HCT116 (cell line): ENCODE data around the gene ZNF618. TPM values are rescaled to one million over a fixed set of nuclear protein-coding genes. Genes with fewer than 3 reads are reported as not detected.

Experiments used
- ATAC-seq: fragments of 200-7000 bp; cut with Tn5 transposase; 2 replicates; pipeline ENCODE4 v1.9.1; 2020; ENCODE audit warnings: mild to moderate bottlenecking, moderate library complexity
- BruUV-seq: library from RNA; stranded (reverse); fragments of 400-500 nt; replicated peaks from 2 replicates; lab custom pipeline; 2021; lab: Mats Ljungman, UMichigan
- CTCF ChIA-PET: fragments of 300-600 bp; sonication (Branson Sonifier 250); formaldehyde crosslinking; loops from one replicate; lab custom pipeline; 2021; ENCODE audit warnings: antibody characterized with exemption; lab: Charles Lee
- POLR2A ChIA-PET: fragments of 300-600, 350-600 bp; sonication (Branson Sonifier 250); formaldehyde crosslinking; loops from one replicate; lab custom pipeline; 2021; ENCODE audit warnings: antibody characterized with exemption; lab: Charles Lee
- RAD21 ChIA-PET, 2 experiments: fragments of 300-600 bp; sonication (Branson Sonifier 250); formaldehyde crosslinking; loops; one replicate each; lab custom pipeline; 2023; ENCODE audit warnings: low total read pairs in 2 of 2; ENCODE audit not compliant: uncharacterized antibody in 2 of 2, unreplicated experiment in 2 of 2, low non-redundant PET in 1 of 2; lab: Charles Lee
- DNase-seq: peaks from one replicate; pipeline ENCODE4 v3.0.0-alpha.2; 2010; ENCODE audit warnings: low read depth, low spot score
- H2AFZ ChIP-seq: fragments of 200-600 bp; shearing (Covaris generic), sonication (generic); 2 replicates; pipeline ENCODE4 v1.6.1; 2017; ENCODE audit warnings: low read depth, mixed run types, mixed read lengths, antibody characterized with exemption, low read length; ENCODE audit not compliant: poor library complexity, severe bottlenecking
- H3K27ac ChIP-seq: 2 replicates; pipeline ENCODE4 v1.5.1; 2012; ENCODE audit warnings: low read depth, low read length
- H3K27me3 ChIP-seq: fragments of 200-600 bp; sonication (generic); 2 replicates; pipeline ENCODE4 v1.6.1; 2016; ENCODE audit warnings: mixed run types, low read length, mixed read lengths; ENCODE audit not compliant: insufficient read depth
- H3K36me3 ChIP-seq, 2 experiments: fragments of 200-500 bp in 1 of 2; fragments of 200-600 bp in 1 of 2; sonication (Bioruptor generic) in 1 of 2; sonication (generic) in 1 of 2; 2 replicates each; pipeline versions ENCODE4 v1.5.1 to v1.6.1; 2014 to 2016; ENCODE audit warnings: low read length in 2 of 2, inconsistent platforms in 1 of 2, mixed read lengths in 1 of 2, mixed run types in 1 of 2; ENCODE audit not compliant: insufficient read depth in 2 of 2, control insufficient read depth in 1 of 2
- H3K4me1 ChIP-seq, 2 experiments: fragments of 200-600 bp in 1 of 2; sonication (generic) in 1 of 2; 2 replicates each; pipeline versions ENCODE4 v1.5.1 to v1.6.1; 2012 to 2017; ENCODE audit warnings: low read length in 2 of 2, inconsistent platforms in 1 of 2, mild to moderate bottlenecking in 1 of 2, mixed read lengths in 1 of 2, mixed run types in 1 of 2, moderate library complexity in 1 of 2; ENCODE audit not compliant: insufficient read depth in 2 of 2, control insufficient read depth in 1 of 2
- H3K4me2 ChIP-seq: fragments of 200-600 bp; sonication (generic); 2 replicates; pipeline ENCODE4 v1.6.1; 2017; ENCODE audit warnings: mixed run types, low read length, mixed read lengths
- H3K4me3 ChIP-seq, 2 experiments: fragments of 200-600 bp in 1 of 2; sonication (generic) in 1 of 2; replicated peaks in 1 of 2; 2 replicates each; pipeline ENCODE4 v1.5.1; 2011 to 2016; ENCODE audit warnings: low read length in 2 of 2, control low read depth in 1 of 2, low read depth in 1 of 2, mild to moderate bottlenecking in 1 of 2, mixed read lengths in 1 of 2, mixed run types in 1 of 2
- H3K79me2 ChIP-seq: fragments of 200-600 bp; sonication (generic); 2 replicates; pipeline ENCODE4 v1.6.1; 2017; ENCODE audit warnings: mild to moderate bottlenecking, mixed run types, low read length, moderate library complexity, mixed read lengths; ENCODE audit not compliant: insufficient read depth
- H3K9ac ChIP-seq: fragments of 200-600 bp; sonication (generic); 2 replicates; pipeline ENCODE4 v1.6.1; 2016; ENCODE audit warnings: low read length, mixed read lengths
- H3K9me2 ChIP-seq: fragments of 200-600 bp; sonication (generic), shearing (Covaris generic); 2 replicates; pipeline ENCODE4 v1.6.1; 2017; ENCODE audit warnings: mixed run types, mild to moderate bottlenecking, moderate library complexity; ENCODE audit not compliant: insufficient read depth
- H3K9me3 ChIP-seq, 2 experiments: fragments of 200-500 bp in 1 of 2; fragments of 200-600 bp in 1 of 2; sonication (Bioruptor generic) in 1 of 2; sonication (generic) in 1 of 2; 2 replicates each; pipeline ENCODE4 v1.6.1; 2014 to 2017; ENCODE audit warnings: low read length in 2 of 2, mixed read lengths in 2 of 2, inconsistent platforms in 1 of 2, low read depth in 1 of 2, mild to moderate bottlenecking in 1 of 2, mixed run types in 1 of 2, moderate library complexity in 1 of 2; ENCODE audit not compliant: control insufficient read depth in 1 of 2, insufficient read depth in 1 of 2
- H4K20me1 ChIP-seq: fragments of 200-600 bp; sonication (generic), shearing (Covaris generic); 2 replicates; pipeline ENCODE4 v1.6.1; 2017; ENCODE audit warnings: mixed run types, mild to moderate bottlenecking, moderate library complexity; ENCODE audit not compliant: insufficient read depth
- CEBPB ChIP-seq: IDR thresholded peaks from 2 replicates; pipeline ENCODE4 v1.6.1; 2012; ENCODE audit warnings: low read depth
- EZH2 ChIP-seq: fragments of 200-600 bp; sonication (generic); IDR thresholded peaks from 2 replicates; pipeline ENCODE4 v1.6.1; 2017; ENCODE audit warnings: antibody characterized with exemption, mixed run types
- FOSL1 ChIP-seq: IDR thresholded peaks from 2 replicates; pipeline ENCODE4 v1.6.1; 2012; ENCODE audit warnings: low read depth
- JUND ChIP-seq: IDR thresholded peaks from 2 replicates; pipeline ENCODE4 v1.6.1; 2012
- POLR2A ChIP-seq: IDR thresholded peaks from 2 replicates; pipeline ENCODE4 v1.7.0; 2011; ENCODE audit warnings: borderline replicate concordance; ENCODE audit not compliant: insufficient read depth, insufficient read length; ENCODE audit errors: extremely low read depth
- POLR2AphosphoS5 ChIP-seq: IDR thresholded peaks from 2 replicates; pipeline ENCODE4 v1.6.1; 2011; ENCODE audit warnings: mild to moderate bottlenecking, low read depth, low read length, moderate library complexity
- RAD21 ChIP-seq: IDR thresholded peaks from 2 replicates; pipeline ENCODE4 v1.6.1; 2012; ENCODE audit warnings: low read depth, mild to moderate bottlenecking
- SIN3A ChIP-seq: IDR thresholded peaks from 2 replicates; pipeline ENCODE4 v1.6.1; 2012; ENCODE audit warnings: low read depth
- SP1 ChIP-seq: IDR thresholded peaks from 2 replicates; pipeline ENCODE4 v1.6.1; 2012; ENCODE audit warnings: low read depth
- SRF ChIP-seq: IDR thresholded peaks from 2 replicates; pipeline ENCODE4 v1.6.1; 2012; ENCODE audit warnings: low read depth
- TCF7L2 ChIP-seq: IDR thresholded peaks from 2 replicates; pipeline ENCODE4 v1.7.0; 2011; ENCODE audit warnings: borderline replicate concordance, inconsistent platforms; ENCODE audit not compliant: insufficient read depth, insufficient read length; ENCODE audit errors: extremely low read depth
- ZFX ChIP-seq: fragments of 450-650 bp; IDR thresholded peaks from 2 replicates; pipeline ENCODE4 v1.6.1; 2017
- intact Hi-C: fragments of 100-400 bp; cut with micrococcal nuclease; formaldehyde crosslinking; loops from 2 replicates; pipeline ENCODE4 v1.10.0; 2022
- total RNA-seq: library from RNA; stranded (reverse); gene quantifications from one replicate; pipeline ENCODE4 v1.2.1, GENCODE V29; 2021; ENCODE audit not compliant: unreplicated experiment
- TF ChIP-seq, protein P1 (sequence below): IDR thresholded peaks from 2 replicates; pipeline ENCODE4 v1.6.1; 2012; ENCODE audit warnings: low read depth
- TF ChIP-seq, protein P2 (sequence below): IDR thresholded peaks from 2 replicates; pipeline ENCODE4 v1.6.1; 2012
- TF ChIP-seq, protein P3 (sequence below): IDR thresholded peaks from 2 replicates; pipeline ENCODE4 v1.6.1; 2011; ENCODE audit warnings: mild to moderate bottlenecking, low read length, moderate library complexity; ENCODE audit not compliant: insufficient replicate concordance; ENCODE audit errors: extremely low read depth
- TF ChIP-seq, protein P4 (sequence below): IDR thresholded peaks from 2 replicates; pipeline ENCODE4 v1.6.1; 2012

ZNF618 gene
- total RNA-seq, 1 experiment from 2014 or later: 13.5 TPM

DNA sequence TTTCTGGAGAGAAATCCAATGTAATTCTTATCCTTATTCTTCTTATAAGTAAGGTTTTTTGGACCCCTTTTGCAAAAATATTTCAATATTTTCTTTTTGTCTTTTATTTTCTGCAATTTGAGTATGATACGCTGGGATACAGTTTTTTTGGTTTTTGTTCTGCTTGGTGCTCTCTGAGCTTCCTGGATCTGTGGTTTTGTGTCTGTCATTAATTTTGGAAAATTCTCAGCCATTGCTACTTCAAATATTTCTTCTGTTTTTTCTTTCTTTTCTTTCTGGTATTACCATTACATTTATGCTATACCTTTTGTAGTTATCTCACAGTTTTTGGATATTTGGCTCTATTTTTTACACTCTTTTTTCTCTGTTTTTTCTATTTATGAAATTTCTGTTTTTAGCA is 50.1 kb downstream of the ZNF618 start:
- Histone ChIP-seq H4K20me1 (no peaks in the 10 kb centered on the region), H3K9me3 (no peaks in the 10 kb centered on the region; a peak in 1 of 4 replicates), H3K36me3 (no peaks in the 10 kb centered on the region), H3K9me2 (no peaks in the 10 kb centered on the region), H3K4me3 (no peak overlapping the region), H3K9ac (no peak overlapping the region), H3K27ac (no peak overlapping the region), H3K27me3 (no peaks in the 10 kb centered on the region), H3K4me2 (no peak overlapping the region), H3K79me2 (no peaks in the 10 kb centered on the region; the same call in 1 of the 2 replicates), H3K4me1 (no peaks in the 10 kb centered on the region), H2AFZ (no peak overlapping the region)
- BruUV-seq: no TSS peak
- TF ChIP-seq POLR2A: no peak
- no peak for TF ChIP-seq SIN3A
- TF ChIP-seq CEBPB: no peak
- no peak for TF ChIP-seq RAD21
- TF ChIP-seq, protein P1, sequence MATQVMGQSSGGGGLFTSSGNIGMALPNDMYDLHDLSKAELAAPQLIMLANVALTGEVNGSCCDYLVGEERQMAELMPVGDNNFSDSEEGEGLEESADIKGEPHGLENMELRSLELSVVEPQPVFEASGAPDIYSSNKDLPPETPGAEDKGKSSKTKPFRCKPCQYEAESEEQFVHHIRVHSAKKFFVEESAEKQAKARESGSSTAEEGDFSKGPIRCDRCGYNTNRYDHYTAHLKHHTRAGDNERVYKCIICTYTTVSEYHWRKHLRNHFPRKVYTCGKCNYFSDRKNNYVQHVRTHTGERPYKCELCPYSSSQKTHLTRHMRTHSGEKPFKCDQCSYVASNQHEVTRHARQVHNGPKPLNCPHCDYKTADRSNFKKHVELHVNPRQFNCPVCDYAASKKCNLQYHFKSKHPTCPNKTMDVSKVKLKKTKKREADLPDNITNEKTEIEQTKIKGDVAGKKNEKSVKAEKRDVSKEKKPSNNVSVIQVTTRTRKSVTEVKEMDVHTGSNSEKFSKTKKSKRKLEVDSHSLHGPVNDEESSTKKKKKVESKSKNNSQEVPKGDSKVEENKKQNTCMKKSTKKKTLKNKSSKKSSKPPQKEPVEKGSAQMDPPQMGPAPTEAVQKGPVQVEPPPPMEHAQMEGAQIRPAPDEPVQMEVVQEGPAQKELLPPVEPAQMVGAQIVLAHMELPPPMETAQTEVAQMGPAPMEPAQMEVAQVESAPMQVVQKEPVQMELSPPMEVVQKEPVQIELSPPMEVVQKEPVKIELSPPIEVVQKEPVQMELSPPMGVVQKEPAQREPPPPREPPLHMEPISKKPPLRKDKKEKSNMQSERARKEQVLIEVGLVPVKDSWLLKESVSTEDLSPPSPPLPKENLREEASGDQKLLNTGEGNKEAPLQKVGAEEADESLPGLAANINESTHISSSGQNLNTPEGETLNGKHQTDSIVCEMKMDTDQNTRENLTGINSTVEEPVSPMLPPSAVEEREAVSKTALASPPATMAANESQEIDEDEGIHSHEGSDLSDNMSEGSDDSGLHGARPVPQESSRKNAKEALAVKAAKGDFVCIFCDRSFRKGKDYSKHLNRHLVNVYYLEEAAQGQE: no peak
- no peak for TF ChIP-seq POLR2AphosphoS5
- TF ChIP-seq ZFX: no peak
- TF ChIP-seq FOSL1: no peak
- TF ChIP-seq, protein P2, sequence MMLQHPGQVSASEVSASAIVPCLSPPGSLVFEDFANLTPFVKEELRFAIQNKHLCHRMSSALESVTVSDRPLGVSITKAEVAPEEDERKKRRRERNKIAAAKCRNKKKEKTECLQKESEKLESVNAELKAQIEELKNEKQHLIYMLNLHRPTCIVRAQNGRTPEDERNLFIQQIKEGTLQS: no peak
- no peak for TF ChIP-seq JUND
- no peak for TF ChIP-seq SP1
- TF ChIP-seq, protein P3, sequence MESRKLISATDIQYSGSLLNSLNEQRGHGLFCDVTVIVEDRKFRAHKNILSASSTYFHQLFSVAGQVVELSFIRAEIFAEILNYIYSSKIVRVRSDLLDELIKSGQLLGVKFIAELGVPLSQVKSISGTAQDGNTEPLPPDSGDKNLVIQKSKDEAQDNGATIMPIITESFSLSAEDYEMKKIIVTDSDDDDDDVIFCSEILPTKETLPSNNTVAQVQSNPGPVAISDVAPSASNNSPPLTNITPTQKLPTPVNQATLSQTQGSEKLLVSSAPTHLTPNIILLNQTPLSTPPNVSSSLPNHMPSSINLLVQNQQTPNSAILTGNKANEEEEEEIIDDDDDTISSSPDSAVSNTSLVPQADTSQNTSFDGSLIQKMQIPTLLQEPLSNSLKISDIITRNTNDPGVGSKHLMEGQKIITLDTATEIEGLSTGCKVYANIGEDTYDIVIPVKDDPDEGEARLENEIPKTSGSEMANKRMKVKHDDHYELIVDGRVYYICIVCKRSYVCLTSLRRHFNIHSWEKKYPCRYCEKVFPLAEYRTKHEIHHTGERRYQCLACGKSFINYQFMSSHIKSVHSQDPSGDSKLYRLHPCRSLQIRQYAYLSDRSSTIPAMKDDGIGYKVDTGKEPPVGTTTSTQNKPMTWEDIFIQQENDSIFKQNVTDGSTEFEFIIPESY: no peak
- TF ChIP-seq EZH2: no peak
- no peak for TF ChIP-seq TCF7L2
- TF ChIP-seq SRF: no peak
- TF ChIP-seq, protein P4, sequence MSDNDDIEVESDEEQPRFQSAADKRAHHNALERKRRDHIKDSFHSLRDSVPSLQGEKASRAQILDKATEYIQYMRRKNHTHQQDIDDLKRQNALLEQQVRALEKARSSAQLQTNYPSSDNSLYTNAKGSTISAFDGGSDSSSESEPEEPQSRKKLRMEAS: no peak
- ATAC-seq: no peak
- ChIA-PET POLR2A (interaction anchor here (0.7 kb wide), 1 partner anchor 198 kb away, joined by 3 read pairs; no protein-coding TSS in a partner anchor), RAD21 (no interaction called here), CTCF (no interaction called here)
- no peak for DNase-seq
- intact Hi-C loops: no loop called here
